SK-N-SH (cell line): ENCODE measurements around the gene CUEDC1. TPM values are rescaled to one million over a fixed set of nuclear protein-coding genes. Genes with fewer than 3 reads are reported as not detected.

Source experiments
- CTCF ChIA-PET: fragments of 300-600, 350-600 bp; formaldehyde crosslinking; extraction: SDS; loops from one replicate; lab custom pipeline; 2021; lab: Yijun Ruan, JAX
- POLR2A ChIA-PET: fragments of 350-600 bp; sonication (Branson Sonifier 250); formaldehyde crosslinking; extraction: SDS; loops from one replicate; lab custom pipeline; 2020; ENCODE audit warnings: antibody characterized with exemption, inconsistent platforms; lab: Yijun Ruan, JAX
- DNase-seq: peaks from one replicate; pipeline ENCODE4 v3.0.0; 2012
- H2AFZ ChIP-seq: fragments of 200-600 bp; sonication (generic); 2 replicates; pipeline ENCODE4 v1.8.1; 2016; ENCODE audit warnings: antibody characterized with exemption, mild to moderate bottlenecking, low read depth
- H3F3A ChIP-seq: fragments of 200-600 bp; sonication (generic); replicated peaks from 2 replicates; pipeline ENCODE3; 2016; ENCODE audit warnings: antibody characterized with exemption, mild to moderate bottlenecking; ENCODE audit not compliant: insufficient read depth
- H3K27ac ChIP-seq, 2 experiments: fragments of 200-500 bp in 1 of 2; fragments of 200-600 bp in 1 of 2; sonication (Bioruptor generic) in 1 of 2; sonication (generic), shearing (Covaris generic) in 1 of 2; 2 replicates each; pipeline versions ENCODE4 v1.5.1 to v1.6.1; 2014 to 2016; ENCODE audit warnings: low read depth in 2 of 2, inconsistent platforms in 1 of 2, low read length in 1 of 2, mild to moderate bottlenecking in 1 of 2, mixed read lengths in 1 of 2
- H3K27me3 ChIP-seq: fragments of 200-600 bp; sonication (generic), shearing (Covaris generic); 2 replicates; pipeline ENCODE4 v1.6.1; 2016; ENCODE audit warnings: mixed run types; ENCODE audit not compliant: insufficient read depth
- H3K36me3 ChIP-seq, 2 experiments: fragments of 200-500 bp in 1 of 2; fragments of 200-600 bp in 1 of 2; sonication (Bioruptor generic) in 1 of 2; sonication (generic) in 1 of 2; replicated peaks in 1 of 2; 2 replicates each; pipeline versions ENCODE3 to v1.5.1; 2014 to 2016; ENCODE audit warnings: low read length in 1 of 2, mild to moderate bottlenecking in 1 of 2; ENCODE audit not compliant: insufficient read depth in 2 of 2, control insufficient read depth in 1 of 2
- H3K4me1 ChIP-seq, 2 experiments: fragments of 200-500 bp in 1 of 2; fragments of 200-600 bp in 1 of 2; sonication (Bioruptor generic) in 1 of 2; sonication (generic), shearing (Covaris generic) in 1 of 2; 2 replicates each; pipeline versions ENCODE4 v1.5.1 to v1.6.1; 2014 to 2016; ENCODE audit warnings: low read depth in 1 of 2, low read length in 1 of 2, mixed run types in 1 of 2; ENCODE audit not compliant: insufficient read depth in 2 of 2, control insufficient read depth in 1 of 2
- H3K4me2 ChIP-seq: fragments of 200-600 bp; sonication (generic), shearing (Covaris generic); 2 replicates; pipeline ENCODE4 v1.6.1; 2017; ENCODE audit warnings: mixed run types
- H3K4me3 ChIP-seq, 2 experiments: fragments of 200-500 bp in 1 of 2; fragments of 200-600 bp in 1 of 2; sonication (Bioruptor generic) in 1 of 2; sonication (generic), shearing (Covaris generic) in 1 of 2; 2 replicates each; pipeline versions ENCODE4 v1.5.1 to v1.8.1; 2014 to 2016; ENCODE audit warnings: low read depth in 2 of 2, inconsistent platforms in 1 of 2, low read length in 1 of 2, mild to moderate bottlenecking in 1 of 2, mixed read lengths in 1 of 2, moderate library complexity in 1 of 2
- H3K79me2 ChIP-seq: fragments of 200-600 bp; sonication (generic); 2 replicates; pipeline ENCODE4 v1.8.1; 2017; ENCODE audit warnings: mild to moderate bottlenecking; ENCODE audit not compliant: insufficient read depth
- H3K9ac ChIP-seq: fragments of 200-600 bp; sonication (generic); 2 replicates; pipeline ENCODE4 v1.6.1; 2017; ENCODE audit warnings: mixed run types
- H3K9me2 ChIP-seq: fragments of 200-600 bp; sonication (generic); 2 replicates; pipeline ENCODE4 v1.6.1; 2017; ENCODE audit warnings: mixed run types
- H3K9me3 ChIP-seq: fragments of 200-600 bp; sonication (generic); 2 replicates; pipeline ENCODE4 v1.6.1; 2017; ENCODE audit warnings: mixed run types, mild to moderate bottlenecking, moderate library complexity
- H4K20me1 ChIP-seq: fragments of 200-600 bp; sonication (generic); 2 replicates; pipeline ENCODE4 v1.6.1; 2017; ENCODE audit warnings: mild to moderate bottlenecking, mixed run types; ENCODE audit not compliant: insufficient read depth
- ELF1 ChIP-seq: IDR thresholded peaks from 2 replicates; pipeline ENCODE4 v1.4.0; 2012
- EP300 ChIP-seq, 2 experiments: IDR thresholded peaks; 2 replicates each; pipeline versions ENCODE4 v1.4.0 to v1.6.1; 2012; ENCODE audit warnings: borderline replicate concordance in 1 of 2, low read depth in 1 of 2, low read length in 1 of 2
- EZH2phosphoT487 ChIP-seq: fragments of 200-600 bp; sonication (generic); IDR thresholded peaks from 2 replicates; pipeline ENCODE4 v1.6.1; 2017; ENCODE audit warnings: low read depth, mixed run types, mild to moderate bottlenecking, antibody characterized with exemption, moderate library complexity, borderline replicate concordance
- FOSL2 ChIP-seq: IDR thresholded peaks from 2 replicates; pipeline ENCODE4 v1.4.0; 2012; ENCODE audit warnings: low read depth, mild to moderate bottlenecking, moderate library complexity, borderline replicate concordance
- FOXM1 ChIP-seq: IDR thresholded peaks from 2 replicates; pipeline ENCODE4 v1.4.0; 2012; ENCODE audit warnings: low read depth, mild to moderate bottlenecking
- GABPA ChIP-seq: IDR thresholded peaks from 2 replicates; pipeline ENCODE4 v1.4.0; 2012; ENCODE audit warnings: low read depth, mild to moderate bottlenecking
- GATA2 ChIP-seq: sonication (generic); formaldehyde crosslinking; IDR thresholded peaks from 2 replicates; pipeline ENCODE4 v1.5.0; 2020; ENCODE audit warnings: mild to moderate bottlenecking, missing genetic modification reagents
- JUND ChIP-seq: IDR thresholded peaks from 2 replicates; pipeline ENCODE4 v1.4.0; 2012
- MAX ChIP-seq: IDR thresholded peaks from 2 replicates; pipeline ENCODE4 v1.4.0; 2012; ENCODE audit warnings: low read depth
- MEF2A ChIP-seq: IDR thresholded peaks from 2 replicates; pipeline ENCODE4 v1.4.0; 2012; ENCODE audit warnings: low read depth, borderline replicate concordance
- MXI1 ChIP-seq: IDR thresholded peaks from 2 replicates; pipeline ENCODE4 v1.6.1; 2012; ENCODE audit warnings: mild to moderate bottlenecking, low read depth, low read length, improper control_type of control experiment
- POLR2AphosphoS5 ChIP-seq: IDR thresholded peaks from 2 replicates; pipeline ENCODE4 v1.6.1; 2012; ENCODE audit warnings: low read depth, low read length
- RFX5 ChIP-seq: IDR thresholded peaks from 2 replicates; pipeline ENCODE4 v1.6.1; 2012; ENCODE audit warnings: mild to moderate bottlenecking, improper control_type of control experiment, low read length
- RXRA ChIP-seq: IDR thresholded peaks from 2 replicates; pipeline ENCODE4 v1.4.0; 2012; ENCODE audit warnings: low read depth, mild to moderate bottlenecking, borderline replicate concordance
- SIN3A ChIP-seq: IDR thresholded peaks from 2 replicates; pipeline ENCODE4 v1.6.1; 2012; ENCODE audit warnings: low read depth, mild to moderate bottlenecking, low read length, moderate library complexity, borderline replicate concordance
- SMC3 ChIP-seq: IDR thresholded peaks from 2 replicates; pipeline ENCODE4 v1.6.1; 2012; ENCODE audit warnings: low read depth, low read length, improper control_type of control experiment
- TAF1 ChIP-seq: IDR thresholded peaks from 2 replicates; pipeline ENCODE4 v1.6.1; 2012; ENCODE audit warnings: low read depth, mild to moderate bottlenecking, low read length, moderate library complexity, borderline replicate concordance
- TCF12 ChIP-seq: IDR thresholded peaks from 2 replicates; pipeline ENCODE4 v1.4.0; 2012
- TEAD4 ChIP-seq: IDR thresholded peaks from 2 replicates; pipeline ENCODE4 v1.4.0; 2012; ENCODE audit warnings: mild to moderate bottlenecking, borderline replicate concordance; ENCODE audit not compliant: insufficient read depth
- USF2 ChIP-seq: fragments of 150-350 bp; IDR thresholded peaks from 2 replicates; pipeline ENCODE4 v1.6.1; 2017; ENCODE audit warnings: antibody characterized with exemption, low read length, low read depth, borderline replicate concordance
- YY1 ChIP-seq: IDR thresholded peaks from 2 replicates; pipeline ENCODE4 v1.4.0; 2012; ENCODE audit warnings: low read depth, mild to moderate bottlenecking
- ZBTB33 ChIP-seq: IDR thresholded peaks from 2 replicates; pipeline ENCODE4 v1.4.0; 2012; ENCODE audit warnings: low read depth, borderline replicate concordance
- WGBS: methylation state at CpG from one replicate; pipeline ENCODE4 v1.1.6; 2017; ENCODE audit warnings: low lambda C conversion rate; 5-methylcytosine and 5-hydroxymethylcytosine counted together
- polyA plus RNA-seq, 3 experiments: library from polyadenylated mRNA; depleted of rRNA; stranded (reverse); fragments of >200 nt; gene quantifications; 2 replicates each; pipeline ENCODE4 v1.2.3, GENCODE V29; 2012
- TF ChIP-seq, protein P1 (sequence below): fragments of 150-350 bp; IDR thresholded peaks from 2 replicates; pipeline ENCODE4 v1.6.1; 2016; ENCODE audit warnings: mild to moderate bottlenecking, low read depth, low read length
- TF ChIP-seq, protein P2 (sequence below): IDR thresholded peaks from 2 replicates; pipeline ENCODE4 v1.6.1; 2012; ENCODE audit warnings: mild to moderate bottlenecking, low read depth, low read length, moderate library complexity

CUEDC1 gene
- polyA plus RNA-seq, 1 of the 3 experiments (the other 2 are of a cell fraction) = 58.9 TPM

- Histone ChIP-seq H3K9ac (peak overlapping the region; percentile 52), H3K4me1 (peaks cover 25 to 45% of the 10 kb centered on the region in 2 experiments; a peak in 3 of 4 replicates), H4K20me1 (no peaks in the 10 kb centered on the region), H3K9me2 (no peaks in the 10 kb centered on the region), H3K4me2 (peak overlapping the region; percentile 63), H3F3A (peaks cover 39% of the 10 kb centered on the region), H3K36me3 (peaks cover 18 to 45% of the 10 kb centered on the region in 2 experiments), H3K27ac (peak overlapping the region; percentile 86 to 96), H3K9me3 (no peaks in the 10 kb centered on the region), H3K79me2 (peaks cover 16% of the 10 kb centered on the region), H3K27me3 (no peaks in the 10 kb centered on the region), H2AFZ (no peak overlapping the region), H3K4me3 (no peak overlapping the region)
- DNase-seq = peak; percentile 84
- 11% methylated on average over 21 of the region's 23 CpGs for WGBS
- POLR2A ChIA-PET = interaction anchor here (0.7 kb wide), 1 partner anchor 18 kb away, joined by 3 read pairs; the partner anchor contains the start of gene MRPS23
- CTCF ChIA-PET = interaction anchor here (0.7 to 25.6 kb wide), 16 partner anchors 10 to 330 kb away, joined by 3 to 1002 read pairs (median 4); partner anchors contain the start of genes SRSF1 and VEZF1
- TF ChIP-seq EP300 (IDR thresholded peaks at IDR 0.05; ENCODE audit: borderline replicate concordance in 1 of 2, low read depth in 1 of 2, low read length in 1 of 2) = peak; percentile 62 to 98
- peak; percentile 98 for TF ChIP-seq TCF12
- peak; percentile 87 for TF ChIP-seq ZBTB33
- peak; percentile 68; the same call in 1 of the 2 replicates for TF ChIP-seq YY1
- TF ChIP-seq SMC3 = peak; percentile 35; the same call in 1 of the 2 replicates
- TF ChIP-seq TAF1 = 0 out of 2 replicates have a peak, but pooled peaks have one; percentile 50
- TF ChIP-seq RXRA = peak; percentile 99
- TF ChIP-seq SIN3A = peak; percentile 68; the same call in 1 of the 2 replicates
- peak; percentile 97 for TF ChIP-seq JUND
- peak; percentile 77 for TF ChIP-seq ELF1
- peak; percentile 90 for TF ChIP-seq FOXM1
- TF ChIP-seq, protein P1, sequence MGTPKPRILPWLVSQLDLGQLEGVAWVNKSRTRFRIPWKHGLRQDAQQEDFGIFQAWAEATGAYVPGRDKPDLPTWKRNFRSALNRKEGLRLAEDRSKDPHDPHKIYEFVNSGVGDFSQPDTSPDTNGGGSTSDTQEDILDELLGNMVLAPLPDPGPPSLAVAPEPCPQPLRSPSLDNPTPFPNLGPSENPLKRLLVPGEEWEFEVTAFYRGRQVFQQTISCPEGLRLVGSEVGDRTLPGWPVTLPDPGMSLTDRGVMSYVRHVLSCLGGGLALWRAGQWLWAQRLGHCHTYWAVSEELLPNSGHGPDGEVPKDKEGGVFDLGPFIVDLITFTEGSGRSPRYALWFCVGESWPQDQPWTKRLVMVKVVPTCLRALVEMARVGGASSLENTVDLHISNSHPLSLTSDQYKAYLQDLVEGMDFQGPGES = no peak
- TF ChIP-seq USF2 = no peak
- TF ChIP-seq GATA2 (CRISPR knock-in tag) = no peak
- no peak for TF ChIP-seq MXI1
- no peak for TF ChIP-seq EZH2phosphoT487
- peak; percentile 44; the same call in 1 of the 2 replicates for TF ChIP-seq GABPA
- peak; percentile 83 for TF ChIP-seq POLR2AphosphoS5
- peak; percentile 95 for TF ChIP-seq FOSL2
- no peak for TF ChIP-seq RFX5
- TF ChIP-seq MAX = peak; percentile 89
- peak; percentile 96 for TF ChIP-seq TEAD4
- TF ChIP-seq MEF2A = peak; percentile 19; the same call in 1 of the 2 replicates
- TF ChIP-seq, protein P2, sequence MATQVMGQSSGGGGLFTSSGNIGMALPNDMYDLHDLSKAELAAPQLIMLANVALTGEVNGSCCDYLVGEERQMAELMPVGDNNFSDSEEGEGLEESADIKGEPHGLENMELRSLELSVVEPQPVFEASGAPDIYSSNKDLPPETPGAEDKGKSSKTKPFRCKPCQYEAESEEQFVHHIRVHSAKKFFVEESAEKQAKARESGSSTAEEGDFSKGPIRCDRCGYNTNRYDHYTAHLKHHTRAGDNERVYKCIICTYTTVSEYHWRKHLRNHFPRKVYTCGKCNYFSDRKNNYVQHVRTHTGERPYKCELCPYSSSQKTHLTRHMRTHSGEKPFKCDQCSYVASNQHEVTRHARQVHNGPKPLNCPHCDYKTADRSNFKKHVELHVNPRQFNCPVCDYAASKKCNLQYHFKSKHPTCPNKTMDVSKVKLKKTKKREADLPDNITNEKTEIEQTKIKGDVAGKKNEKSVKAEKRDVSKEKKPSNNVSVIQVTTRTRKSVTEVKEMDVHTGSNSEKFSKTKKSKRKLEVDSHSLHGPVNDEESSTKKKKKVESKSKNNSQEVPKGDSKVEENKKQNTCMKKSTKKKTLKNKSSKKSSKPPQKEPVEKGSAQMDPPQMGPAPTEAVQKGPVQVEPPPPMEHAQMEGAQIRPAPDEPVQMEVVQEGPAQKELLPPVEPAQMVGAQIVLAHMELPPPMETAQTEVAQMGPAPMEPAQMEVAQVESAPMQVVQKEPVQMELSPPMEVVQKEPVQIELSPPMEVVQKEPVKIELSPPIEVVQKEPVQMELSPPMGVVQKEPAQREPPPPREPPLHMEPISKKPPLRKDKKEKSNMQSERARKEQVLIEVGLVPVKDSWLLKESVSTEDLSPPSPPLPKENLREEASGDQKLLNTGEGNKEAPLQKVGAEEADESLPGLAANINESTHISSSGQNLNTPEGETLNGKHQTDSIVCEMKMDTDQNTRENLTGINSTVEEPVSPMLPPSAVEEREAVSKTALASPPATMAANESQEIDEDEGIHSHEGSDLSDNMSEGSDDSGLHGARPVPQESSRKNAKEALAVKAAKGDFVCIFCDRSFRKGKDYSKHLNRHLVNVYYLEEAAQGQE = peak; percentile 77
Observed at GRCh38 chr17:57868007-57868909, 87.0 kb downstream of the CUEDC1 start.
